GM23338 (cell line): Measurements from ENCODE around the gene SEC61G. TPM values are rescaled to one million over a fixed set of nuclear protein-coding genes. Genes with fewer than 3 reads are reported as not detected.

ENCODE experiments used
- ATAC-seq: fragments of 200-7000 bp; cut with Tn5 transposase; 3 replicates; pipeline ENCODE4 v1.9.1; 2020
- DNase-seq: peaks from one replicate; pipeline ENCODE4 v3.0.0-alpha.2; 2015; ENCODE audit warnings: low spot score
- H2AFZ ChIP-seq: fragments of 200-600 bp; sonication (generic); 2 replicates; pipeline ENCODE4 v1.8.0; 2016; ENCODE audit warnings: antibody characterized with exemption, mild to moderate bottlenecking, moderate library complexity
- H3F3A ChIP-seq: fragments of 200-600 bp; sonication (generic); replicated peaks from 2 replicates; pipeline ENCODE4 v1.8.0; 2017; ENCODE audit warnings: antibody characterized with exemption, mixed run types, low read depth
- H3K27ac ChIP-seq: fragments of 200-600 bp; sonication (generic); 2 replicates; pipeline ENCODE4 v1.6.1; 2016; ENCODE audit warnings: low read depth
- H3K27me3 ChIP-seq: fragments of 200-600 bp; sonication (generic); 2 replicates; pipeline ENCODE4 v1.8.0; 2016; ENCODE audit warnings: mild to moderate bottlenecking, mixed run types, moderate library complexity; ENCODE audit not compliant: insufficient read depth
- H3K36me3 ChIP-seq: fragments of 200-600 bp; sonication (generic); 2 replicates; pipeline ENCODE4 v1.8.0; 2016; ENCODE audit warnings: mild to moderate bottlenecking; ENCODE audit not compliant: insufficient read depth
- H3K4me1 ChIP-seq: fragments of 200-600 bp; sonication (generic); 2 replicates; pipeline ENCODE4 v1.8.0; 2016; ENCODE audit warnings: mild to moderate bottlenecking, moderate library complexity; ENCODE audit not compliant: insufficient read depth
- H3K4me2 ChIP-seq: fragments of 200-600 bp; sonication (generic); 2 replicates; pipeline ENCODE4 v1.7.1; 2017; ENCODE audit warnings: mixed run types
- H3K4me3 ChIP-seq: fragments of 200-600 bp; sonication (generic); 2 replicates; pipeline ENCODE4 v1.6.1; 2016; ENCODE audit warnings: mixed run types
- H3K79me2 ChIP-seq: fragments of 200-600 bp; sonication (generic); replicated peaks from 2 replicates; pipeline ENCODE4 v1.8.0; 2017; ENCODE audit warnings: mild to moderate bottlenecking; ENCODE audit not compliant: insufficient read depth
- H3K9me2 ChIP-seq: fragments of 200-600 bp; sonication (generic); 2 replicates; pipeline ENCODE4 v1.8.0; 2017; ENCODE audit not compliant: insufficient read depth
- H4K20me1 ChIP-seq: fragments of 200-600 bp; sonication (generic); replicated peaks from 2 replicates; pipeline ENCODE4 v1.8.0; 2017; ENCODE audit warnings: mild to moderate bottlenecking; ENCODE audit not compliant: insufficient read depth
- H3K27ac Mint-ChIP-seq: 2 replicates; pipeline ENCODE4 v1.8.0; 2020; ENCODE audit warnings: inconsistent platforms, mild to moderate bottlenecking, moderate library complexity, mixed read lengths
- H3K27me3 Mint-ChIP-seq: 3 replicates; pipeline ENCODE4 v1.8.0; 2022; ENCODE audit warnings: low read depth, mild to moderate bottlenecking, moderate library complexity, mixed read lengths, inconsistent platforms; ENCODE audit not compliant: insufficient read depth, poor library complexity
- H3K36me3 Mint-ChIP-seq: 3 replicates; pipeline ENCODE4 v1.8.0; 2021; ENCODE audit warnings: low read depth, mild to moderate bottlenecking, inconsistent platforms, moderate library complexity, mixed read lengths
- H3K4me1 Mint-ChIP-seq: 3 replicates; pipeline ENCODE4 v1.8.0; 2020; ENCODE audit warnings: mild to moderate bottlenecking, inconsistent platforms, mixed read lengths
- H3K4me3 Mint-ChIP-seq: 3 replicates; pipeline ENCODE4 v1.8.0; 2021; ENCODE audit warnings: moderate library complexity, mild to moderate bottlenecking, inconsistent platforms, mixed read lengths
- H3K9me3 Mint-ChIP-seq: 3 replicates; pipeline ENCODE4 v1.8.0; 2020; ENCODE audit warnings: moderate library complexity, mild to moderate bottlenecking, inconsistent platforms, mixed read lengths
- CREB1 ChIP-seq: fragments of 250-450 bp; sonication (Bioruptor Pico); IDR thresholded peaks from 2 replicates; pipeline ENCODE4 v1.5.0; 2020; ENCODE audit warnings: low read depth, mild to moderate bottlenecking, moderate library complexity
- CTCF ChIP-seq, 2 experiments: fragments of 200-600 bp in 1 of 2; sonication (generic) in 1 of 2; conservative IDR thresholded peaks; 2 replicates each; pipeline versions ENCODE4 v1.5.1 to v1.6.1; 2016 to 2017; ENCODE audit warnings: antibody characterized with exemption in 2 of 2, low read depth in 2 of 2, mild to moderate bottlenecking in 2 of 2, moderate library complexity in 1 of 2
- ETS1 ChIP-seq: IDR thresholded peaks from 2 replicates; pipeline ENCODE4 v1.6.1; 2016; ENCODE audit warnings: antibody characterized with exemption
- EZH2 ChIP-seq: fragments of 200-600 bp; sonication (generic); IDR thresholded peaks from one replicate; pipeline ENCODE4 v1.8.0; 2017; ENCODE audit warnings: antibody characterized with exemption, mild to moderate bottlenecking, low read depth; ENCODE audit not compliant: unreplicated experiment
- EZH2phosphoT487 ChIP-seq: fragments of 200-600 bp; sonication (generic); IDR thresholded peaks from one replicate; pipeline ENCODE4 v1.8.1; 2018; ENCODE audit warnings: antibody characterized with exemption; ENCODE audit not compliant: unreplicated experiment
- JUNB ChIP-seq: IDR thresholded peaks from one replicate; pipeline ENCODE4 v1.6.1; 2016; ENCODE audit warnings: antibody characterized with exemption; ENCODE audit not compliant: unreplicated experiment
- NANOG ChIP-seq: IDR thresholded peaks from 2 replicates; pipeline ENCODE4 v1.6.1; 2016; ENCODE audit warnings: antibody characterized with exemption, borderline replicate concordance
- POLR2AphosphoS5 ChIP-seq: IDR thresholded peaks from 2 replicates; pipeline ENCODE4 v1.6.1; 2016; ENCODE audit warnings: antibody characterized with exemption, low read depth
- REST ChIP-seq: IDR thresholded peaks from one replicate; pipeline ENCODE4 v1.6.1; 2018; ENCODE audit warnings: antibody characterized with exemption; ENCODE audit not compliant: unreplicated experiment
- STAT1 ChIP-seq: IDR thresholded peaks from one replicate; pipeline ENCODE4 v1.6.1; 2016; ENCODE audit warnings: antibody characterized with exemption; ENCODE audit not compliant: unreplicated experiment
- ZNF114 ChIP-seq: fragments of 250-450 bp; sonication (Bioruptor Pico); IDR thresholded peaks from 2 replicates; pipeline ENCODE4 v1.5.0; 2020; ENCODE audit warnings: mild to moderate bottlenecking, moderate library complexity
- ZNF331 ChIP-seq: fragments of 250-450 bp; sonication (Bioruptor Pico); IDR thresholded peaks from 2 replicates; pipeline ENCODE4 v1.5.0; 2020; ENCODE audit warnings: low read depth, mild to moderate bottlenecking, moderate library complexity
- ZNF462 ChIP-seq: fragments of 250-450 bp; sonication (Bioruptor Pico); IDR thresholded peaks from 2 replicates; pipeline ENCODE4 v1.5.0; 2020; ENCODE audit warnings: mild to moderate bottlenecking, moderate library complexity
- polyA plus RNA-seq: library from polyadenylated mRNA; unstranded; fragments of >200 nt; fragmentation: Nextera tagmentation; extraction: Ambion mirVana; gene quantifications from 2 replicates; pipeline ENCODE4 v1.2.1, GENCODE V29; 2016
- total RNA-seq: library from RNA; depleted of rRNA; stranded (reverse); fragments of >200 nt; shearing (Covaris generic); gene quantifications from 2 replicates; pipeline ENCODE4 v1.2.3, GENCODE V29; 2014

Gene SEC61G
- total and polyA plus RNA-seq, 2 experiments from 2014 or later, result 350 to 497 TPM

- DNase-seq (peak; percentile 48), ATAC-seq (peak; percentile 82)
- H3K4me3 ChIP-seq, result no peak overlapping the region
- H3K4me1 Mint-ChIP-seq, result peaks cover 24% of the 10 kb centered on the region
- H3K36me3 ChIP-seq, result no peaks in the 10 kb centered on the region
- H3K9me3 Mint-ChIP-seq, result no peaks in the 10 kb centered on the region
- H3K4me3 Mint-ChIP-seq, result no peak overlapping the region
- peaks cover 19% of the 10 kb centered on the region for H3K9me2 ChIP-seq
- H4K20me1 ChIP-seq, result no peaks in the 10 kb centered on the region
- no peak overlapping the region for H3K27ac Mint-ChIP-seq
- H3K4me2 ChIP-seq, result no peak overlapping the region
- H3K4me1 ChIP-seq, result peaks cover 19% of the 10 kb centered on the region
- H3K79me2 ChIP-seq, result no peaks in the 10 kb centered on the region
- H2AFZ ChIP-seq, result peak overlapping the region; percentile 14; the same call in 1 of the 2 replicates
- H3K27ac ChIP-seq, result no peak overlapping the region
- no peaks in the 10 kb centered on the region for H3K36me3 Mint-ChIP-seq
- H3F3A ChIP-seq, result no peaks in the 10 kb centered on the region
- peaks cover 7% of the 10 kb centered on the region for H3K27me3 Mint-ChIP-seq
- no peak for TF ChIP-seq ETS1
- TF ChIP-seq CTCF (conservative IDR thresholded peaks at IDR 0.05; ENCODE audit: low read depth in 2 of 2), result no peak
- TF ChIP-seq ZNF114, result no peak
- no peak for TF ChIP-seq EZH2phosphoT487
- TF ChIP-seq STAT1, result no peak
- TF ChIP-seq CREB1 (CRISPR knock-in tag), result no peak
- no peak for TF ChIP-seq ZNF462 (CRISPR knock-in tag)
- no peak for TF ChIP-seq JUNB
- TF ChIP-seq ZNF331 (CRISPR knock-in tag), result no peak
- TF ChIP-seq NANOG, result no peak
- no peak for TF ChIP-seq REST
- TF ChIP-seq POLR2AphosphoS5, result no peak
- TF ChIP-seq EZH2, result no peak
- H3K27me3 ChIP-seq, result no peaks in the 10 kb centered on the region
Observed at GRCh38 chr7:54782829-54783228, 23.8 kb upstream of the SEC61G start.
